Fibroblast of lung (primary cell): ENCODE results near the gene PCTP.

Experiments used
- EZH2 ChIP-seq: IDR thresholded peaks from 2 replicates; pipeline ENCODE4 v1.5.1; 2012; ENCODE audit warnings: low read length, control low read depth, mild to moderate bottlenecking; ENCODE audit errors: missing control alignments
- TF ChIP-seq, protein P1 (sequence below), 2 donors: IDR thresholded peaks in 1 of 2; conservative IDR thresholded peaks in 1 of 2; 1 replicate in 1 of 2; 2 replicates in 1 of 2; pipeline ENCODE4 v1.5.1; 2011 to 2012; ENCODE audit warnings: low read length in 2 of 2, control low read depth in 1 of 2, inconsistent platforms in 1 of 2, low read depth in 1 of 2, mild to moderate bottlenecking in 1 of 2

DNA sequence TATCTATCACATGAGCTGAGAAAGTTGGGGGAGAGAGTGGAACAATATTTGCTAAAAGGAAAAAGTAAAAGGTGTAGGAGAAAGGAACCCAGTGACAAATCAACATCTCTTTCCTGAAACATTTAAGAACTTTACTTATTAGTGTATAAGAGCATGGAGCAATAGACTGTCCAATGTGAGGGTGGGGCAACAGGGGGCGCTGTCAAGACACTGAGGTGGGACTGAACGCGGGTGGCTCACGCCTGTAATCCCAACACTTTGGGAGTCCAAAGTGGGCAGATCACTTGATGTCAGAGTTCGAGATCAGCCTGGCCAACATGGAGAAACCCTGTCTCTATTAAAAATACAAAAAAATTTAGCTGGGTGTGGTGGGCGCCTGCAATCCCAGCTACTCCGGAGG lies 21.2 kb downstream of the PCTP start:
- TF ChIP-seq, protein P1, sequence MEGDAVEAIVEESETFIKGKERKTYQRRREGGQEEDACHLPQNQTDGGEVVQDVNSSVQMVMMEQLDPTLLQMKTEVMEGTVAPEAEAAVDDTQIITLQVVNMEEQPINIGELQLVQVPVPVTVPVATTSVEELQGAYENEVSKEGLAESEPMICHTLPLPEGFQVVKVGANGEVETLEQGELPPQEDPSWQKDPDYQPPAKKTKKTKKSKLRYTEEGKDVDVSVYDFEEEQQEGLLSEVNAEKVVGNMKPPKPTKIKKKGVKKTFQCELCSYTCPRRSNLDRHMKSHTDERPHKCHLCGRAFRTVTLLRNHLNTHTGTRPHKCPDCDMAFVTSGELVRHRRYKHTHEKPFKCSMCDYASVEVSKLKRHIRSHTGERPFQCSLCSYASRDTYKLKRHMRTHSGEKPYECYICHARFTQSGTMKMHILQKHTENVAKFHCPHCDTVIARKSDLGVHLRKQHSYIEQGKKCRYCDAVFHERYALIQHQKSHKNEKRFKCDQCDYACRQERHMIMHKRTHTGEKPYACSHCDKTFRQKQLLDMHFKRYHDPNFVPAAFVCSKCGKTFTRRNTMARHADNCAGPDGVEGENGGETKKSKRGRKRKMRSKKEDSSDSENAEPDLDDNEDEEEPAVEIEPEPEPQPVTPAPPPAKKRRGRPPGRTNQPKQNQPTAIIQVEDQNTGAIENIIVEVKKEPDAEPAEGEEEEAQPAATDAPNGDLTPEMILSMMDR (conservative IDR thresholded peaks at IDR 0.05 in 1 of 2, IDR thresholded peaks at IDR 0.05 in 1 of 2; ENCODE audit: low read depth in 1 of 2, low read length in 2 of 2), result no peak
- no peak for TF ChIP-seq EZH2
